Karpas-422 (cell line): Measurements from ENCODE around the gene DOK7. TPM values are rescaled to one million over a fixed set of nuclear protein-coding genes. Genes with fewer than 3 reads are reported as not detected.

Experiments used
- DNase-seq: peaks from one replicate; pipeline ENCODE4 v3.0.0-alpha.2; 2015
- H2AFZ ChIP-seq: fragments of 200-600 bp; sonication (generic); 2 replicates; pipeline ENCODE4 v1.6.1; 2014; ENCODE audit warnings: antibody characterized with exemption, low read length, mixed read lengths
- H3K27ac ChIP-seq: fragments of 200-600 bp; sonication (generic); 2 replicates; pipeline ENCODE4 v1.5.1; 2014; ENCODE audit warnings: mild to moderate bottlenecking, low read length, moderate library complexity
- H3K27me3 ChIP-seq: fragments of 200-600 bp; sonication (generic); 2 replicates; pipeline ENCODE4 v1.6.1; 2014; ENCODE audit warnings: low read length, mixed read lengths
- H3K36me3 ChIP-seq: fragments of 200-600 bp; sonication (generic); 2 replicates; pipeline ENCODE4 v1.6.1; 2014; ENCODE audit warnings: low read length, mixed read lengths; ENCODE audit not compliant: insufficient read depth
- H3K4me1 ChIP-seq: fragments of 200-600 bp; sonication (generic); 2 replicates; pipeline ENCODE4 v1.6.1; 2014; ENCODE audit warnings: mild to moderate bottlenecking, low read length, mixed read lengths
- H3K4me2 ChIP-seq: fragments of 200-600 bp; sonication (generic); 2 replicates; pipeline ENCODE4 v1.6.1; 2014; ENCODE audit warnings: low read length, low read depth, mild to moderate bottlenecking; ENCODE audit not compliant: poor library complexity, severe bottlenecking
- H3K4me3 ChIP-seq: fragments of 200-600 bp; sonication (generic); 2 replicates; pipeline ENCODE4 v1.5.1; 2014; ENCODE audit warnings: mild to moderate bottlenecking, antibody characterized with exemption, low read length, mixed read lengths
- H3K79me2 ChIP-seq: fragments of 200-600 bp; sonication (generic); 2 replicates; pipeline ENCODE4 v1.6.1; 2014; ENCODE audit warnings: mild to moderate bottlenecking, low read length, mixed read lengths
- H3K9ac ChIP-seq: fragments of 200-600 bp; sonication (generic); 2 replicates; pipeline ENCODE4 v1.6.0; 2014; ENCODE audit warnings: low read length
- H3K9me2 ChIP-seq: fragments of 200-600 bp; sonication (generic), shearing (Covaris generic); replicated peaks from 2 replicates; pipeline ENCODE4 v1.6.0; 2014; ENCODE audit warnings: mild to moderate bottlenecking, low read length, moderate library complexity; ENCODE audit not compliant: insufficient read depth
- H3K9me3 ChIP-seq: fragments of 300-700, 200-600 bp; sonication (generic); 2 replicates; pipeline ENCODE4 v1.6.1; 2014; ENCODE audit warnings: low read length, mixed read lengths
- H4K20me1 ChIP-seq: fragments of 200-600 bp; sonication (generic); 2 replicates; pipeline ENCODE4 v1.6.1; 2014; ENCODE audit warnings: mild to moderate bottlenecking, antibody characterized with exemption, low read length, low read depth; ENCODE audit not compliant: insufficient read depth
- total RNA-seq: library from RNA; depleted of rRNA; stranded (reverse); fragments of >200 nt; shearing (Covaris generic); gene quantifications from 2 replicates; pipeline ENCODE4 v1.2.3, GENCODE V29; 2014; ENCODE audit warnings: low replicate concordance

DOK7 gene
- total RNA-seq, 1 experiment from 2014 or later = 1.6 TPM

- Histone ChIP-seq H3K9me2 (no peaks in the 10 kb centered on the region), H2AFZ (no peak overlapping the region), H3K36me3 (no peaks in the 10 kb centered on the region), H4K20me1 (no peaks in the 10 kb centered on the region), H3K9me3 (no peaks in the 10 kb centered on the region), H3K9ac (no peak overlapping the region), H3K4me1 (no peaks in the 10 kb centered on the region), H3K79me2 (no peaks in the 10 kb centered on the region), H3K4me3 (no peak overlapping the region), H3K27me3 (no peaks in the 10 kb centered on the region), H3K4me2 (no peak overlapping the region), H3K27ac (no peak overlapping the region)
- peak; percentile 64 for DNase-seq
Measured at GRCh38 chr4:3418029-3418762, 44.9 kb upstream of the DOK7 start.

GRCh38 chr4:3419836-3420605 lies 43.1 kb upstream of the DOK7 start:
- DNase-seq = no peak
- H3K27ac ChIP-seq = no peak overlapping the region
- no peak overlapping the region for H2AFZ ChIP-seq
- H3K9me2 ChIP-seq = no peaks in the 10 kb centered on the region
- H4K20me1 ChIP-seq = no peaks in the 10 kb centered on the region
- no peaks in the 10 kb centered on the region for H3K9me3 ChIP-seq
- H3K9ac ChIP-seq = no peak overlapping the region
- no peaks in the 10 kb centered on the region for H3K36me3 ChIP-seq
- H3K27me3 ChIP-seq = no peaks in the 10 kb centered on the region
- H3K79me2 ChIP-seq = no peaks in the 10 kb centered on the region
- no peaks in the 10 kb centered on the region for H3K4me1 ChIP-seq
- no peak overlapping the region for H3K4me3 ChIP-seq
- H3K4me2 ChIP-seq = no peak overlapping the region

DNA sequence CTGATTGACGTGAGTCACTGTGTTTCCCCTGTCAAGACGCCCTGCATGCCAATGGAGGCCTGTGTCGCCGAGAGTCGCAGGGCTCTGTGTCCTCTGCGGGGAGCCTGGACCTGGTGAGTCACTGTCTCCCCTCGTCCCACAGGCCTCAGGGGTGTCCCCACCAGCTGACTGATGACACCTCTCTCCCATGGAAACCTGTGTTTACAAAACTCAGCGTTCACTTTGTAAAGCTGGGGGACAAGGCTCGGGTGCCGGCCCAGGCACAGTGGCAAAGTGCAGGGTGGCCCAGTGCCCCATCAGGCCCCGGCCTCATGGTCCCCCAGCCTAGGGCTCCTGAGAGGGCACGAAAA lies 42.5 kb upstream of the DOK7 start:
- Histone ChIP-seq H3K9me3 (no peaks in the 10 kb centered on the region), H3K9ac (no peak overlapping the region), H3K27me3 (no peaks in the 10 kb centered on the region), H3K9me2 (no peaks in the 10 kb centered on the region), H3K36me3 (no peaks in the 10 kb centered on the region), H3K4me3 (no peak overlapping the region), H3K79me2 (no peaks in the 10 kb centered on the region), H3K4me2 (no peak overlapping the region), H3K4me1 (no peaks in the 10 kb centered on the region), H4K20me1 (no peaks in the 10 kb centered on the region), H3K27ac (no peak overlapping the region), H2AFZ (no peak overlapping the region)
- DNase-seq = no peak

DNA sequence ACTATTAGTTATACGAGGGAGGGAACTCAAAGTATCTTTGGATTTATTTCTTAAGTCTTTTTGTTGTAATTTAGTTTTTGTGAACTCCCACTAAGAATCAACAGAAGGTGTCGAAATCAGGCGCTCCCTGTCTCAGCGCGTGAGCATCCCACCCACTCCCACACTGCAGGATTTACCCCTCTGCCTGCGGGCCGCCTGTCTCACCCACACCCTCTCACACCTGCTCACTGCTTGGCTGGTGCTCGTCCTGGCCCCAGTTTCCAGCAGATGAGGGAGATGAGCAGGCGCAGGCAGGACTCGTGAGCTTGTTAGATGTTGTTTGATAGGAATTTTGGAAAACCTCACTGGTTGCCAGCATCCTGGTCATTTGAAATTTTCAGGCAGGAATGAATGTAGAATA lies 42.1 kb upstream of the DOK7 start:
- Histone ChIP-seq H3K4me3 (no peak overlapping the region), H3K27ac (no peak overlapping the region), H3K4me1 (no peaks in the 10 kb centered on the region), H3K4me2 (no peak overlapping the region), H3K79me2 (no peaks in the 10 kb centered on the region), H3K9me2 (no peaks in the 10 kb centered on the region), H3K9me3 (no peaks in the 10 kb centered on the region), H3K27me3 (no peaks in the 10 kb centered on the region), H2AFZ (no peak overlapping the region), H4K20me1 (no peaks in the 10 kb centered on the region), H3K9ac (no peak overlapping the region), H3K36me3 (no peaks in the 10 kb centered on the region)
- DNase-seq = no peak

GRCh38 chr4:3421470-3421869 lies 41.6 kb upstream of the DOK7 start:
- Histone ChIP-seq H3K9me3 (no peaks in the 10 kb centered on the region), H3K4me1 (no peaks in the 10 kb centered on the region), H3K27me3 (no peaks in the 10 kb centered on the region), H3K9ac (no peak overlapping the region), H3K27ac (no peak overlapping the region), H3K36me3 (no peaks in the 10 kb centered on the region), H2AFZ (no peak overlapping the region), H4K20me1 (no peaks in the 10 kb centered on the region), H3K4me2 (no peak overlapping the region), H3K4me3 (no peak overlapping the region), H3K9me2 (no peaks in the 10 kb centered on the region), H3K79me2 (no peaks in the 10 kb centered on the region)
- DNase-seq = no peak

DNA sequence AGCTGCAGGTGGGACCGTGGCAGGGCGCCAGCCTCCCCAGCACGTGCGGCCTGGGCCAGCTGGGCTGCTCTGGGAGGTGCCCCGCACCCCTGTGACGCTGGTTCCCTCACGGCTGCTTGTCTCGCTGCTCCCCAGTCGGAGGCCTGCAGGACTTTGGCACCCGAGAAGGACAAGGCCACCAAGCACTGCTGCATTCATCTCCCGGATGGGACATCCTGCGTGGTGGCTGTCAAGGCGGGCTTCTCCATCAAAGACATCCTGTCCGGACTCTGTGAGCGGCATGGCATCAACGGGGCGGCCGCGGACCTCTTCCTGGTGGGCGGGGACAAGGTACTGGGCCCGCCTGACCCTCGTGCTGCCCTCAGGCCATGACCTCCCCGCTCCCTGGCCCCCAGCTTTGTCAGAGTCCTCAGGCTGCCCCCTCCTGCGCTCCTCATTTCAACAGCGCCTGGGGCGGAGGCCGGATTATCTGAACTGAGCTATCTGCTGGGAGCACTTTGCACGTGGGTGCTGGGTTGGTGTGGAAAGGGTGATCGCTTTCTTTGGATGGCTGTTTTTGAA lies 40.8 kb upstream of the DOK7 start:
- H3K79me2 ChIP-seq = no peaks in the 10 kb centered on the region
- no peaks in the 10 kb centered on the region for H3K4me1 ChIP-seq
- no peak overlapping the region for H3K4me3 ChIP-seq
- no peaks in the 10 kb centered on the region for H4K20me1 ChIP-seq
- H3K36me3 ChIP-seq = no peaks in the 10 kb centered on the region
- H3K9me2 ChIP-seq = no peaks in the 10 kb centered on the region
- no peak for DNase-seq
- H3K9me3 ChIP-seq = no peaks in the 10 kb centered on the region
- no peak overlapping the region for H3K9ac ChIP-seq
- H2AFZ ChIP-seq = no peak overlapping the region
- no peak overlapping the region for H3K27ac ChIP-seq
- no peaks in the 10 kb centered on the region for H3K27me3 ChIP-seq
- H3K4me2 ChIP-seq = no peak overlapping the region

GRCh38 chr4:3422808-3423297 lies 40.3 kb upstream of the DOK7 start:
- Histone ChIP-seq H4K20me1 (no peaks in the 10 kb centered on the region), H3K36me3 (no peaks in the 10 kb centered on the region), H3K4me1 (no peaks in the 10 kb centered on the region), H3K4me3 (no peak overlapping the region), H3K27ac (no peak overlapping the region), H3K9me2 (no peaks in the 10 kb centered on the region), H3K9ac (no peak overlapping the region), H3K4me2 (no peak overlapping the region), H3K27me3 (no peaks in the 10 kb centered on the region), H3K9me3 (no peaks in the 10 kb centered on the region), H2AFZ (no peak overlapping the region), H3K79me2 (no peaks in the 10 kb centered on the region)
- DNase-seq = no peak

DNA sequence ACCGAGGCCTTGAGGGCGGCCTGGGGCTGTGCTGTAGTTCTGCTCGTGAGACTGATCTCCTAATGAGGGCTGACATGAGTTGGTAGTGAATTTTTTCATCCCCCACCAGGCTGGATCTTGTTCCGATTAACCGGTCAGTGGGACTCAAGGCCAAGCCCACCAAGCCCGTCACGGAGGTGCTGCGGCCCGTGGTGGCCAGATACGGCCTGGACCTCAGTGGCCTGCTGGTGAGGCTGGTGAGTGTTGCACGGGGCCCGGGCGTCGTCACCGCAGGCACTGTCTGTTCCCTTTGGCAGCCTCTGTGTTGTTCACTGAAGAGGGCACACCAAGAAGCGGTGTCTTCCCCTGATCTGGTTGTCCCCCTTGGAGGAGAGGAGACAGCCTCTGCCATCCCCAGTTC lies 39.7 kb upstream of the DOK7 start:
- no peaks in the 10 kb centered on the region for H3K4me1 ChIP-seq
- no peaks in the 10 kb centered on the region for H3K27me3 ChIP-seq
- no peak overlapping the region for H2AFZ ChIP-seq
- no peaks in the 10 kb centered on the region for H3K9me2 ChIP-seq
- H3K4me3 ChIP-seq = no peak overlapping the region
- no peak overlapping the region for H3K27ac ChIP-seq
- H4K20me1 ChIP-seq = no peaks in the 10 kb centered on the region
- no peaks in the 10 kb centered on the region for H3K79me2 ChIP-seq
- no peak for DNase-seq
- no peaks in the 10 kb centered on the region for H3K36me3 ChIP-seq
- H3K9ac ChIP-seq = no peak overlapping the region
- no peaks in the 10 kb centered on the region for H3K9me3 ChIP-seq
- no peak overlapping the region for H3K4me2 ChIP-seq
